Neural crest cell (in vitro differentiated cells): Measurements from ENCODE around the gene TGDS. TPM values are rescaled to one million over a fixed set of nuclear protein-coding genes. Genes with fewer than 3 reads are reported as not detected.

Source experiments
- DNase-seq: peaks from one replicate; pipeline ENCODE4 v3.0.0; 2021; ENCODE audit warnings: low read depth, mixed read lengths, low spot score
- H3K27ac Mint-ChIP-seq: one replicate; pipeline ENCODE4 v1.8.0; 2021; ENCODE audit warnings: mild to moderate bottlenecking, mixed read lengths; ENCODE audit not compliant: unreplicated experiment
- H3K27me3 Mint-ChIP-seq: 2 replicates; pipeline ENCODE4 v1.8.0; 2021; ENCODE audit warnings: low read depth, mild to moderate bottlenecking, mixed read lengths
- H3K36me3 Mint-ChIP-seq: 2 replicates; pipeline ENCODE4 v1.8.0; 2021; ENCODE audit warnings: low read depth, mild to moderate bottlenecking, mixed read lengths
- H3K4me1 Mint-ChIP-seq: 2 replicates; pipeline ENCODE4 v1.8.0; 2021; ENCODE audit warnings: mixed read lengths
- H3K4me3 Mint-ChIP-seq: one replicate; pipeline ENCODE4 v1.8.0; 2021; ENCODE audit warnings: mild to moderate bottlenecking, mixed read lengths
- H3K9me3 Mint-ChIP-seq: 2 replicates; pipeline ENCODE4 v1.8.0; 2021; ENCODE audit warnings: mixed read lengths
- total RNA-seq: library from RNA; stranded (reverse); gene quantifications from 2 replicates; pipeline ENCODE4 v1.2.1, GENCODE V29; 2021
- TF ChIP-seq, protein P1 (sequence below): fragments of 200-600 bp; sonication (generic); conservative IDR thresholded peaks from 2 replicates; pipeline ENCODE4 v1.5.0; 2021; ENCODE audit warnings: antibody characterized with exemption, mild to moderate bottlenecking

TGDS gene
- total RNA-seq, 1 donor from 2014 or later = 10.5 TPM

DNA sequence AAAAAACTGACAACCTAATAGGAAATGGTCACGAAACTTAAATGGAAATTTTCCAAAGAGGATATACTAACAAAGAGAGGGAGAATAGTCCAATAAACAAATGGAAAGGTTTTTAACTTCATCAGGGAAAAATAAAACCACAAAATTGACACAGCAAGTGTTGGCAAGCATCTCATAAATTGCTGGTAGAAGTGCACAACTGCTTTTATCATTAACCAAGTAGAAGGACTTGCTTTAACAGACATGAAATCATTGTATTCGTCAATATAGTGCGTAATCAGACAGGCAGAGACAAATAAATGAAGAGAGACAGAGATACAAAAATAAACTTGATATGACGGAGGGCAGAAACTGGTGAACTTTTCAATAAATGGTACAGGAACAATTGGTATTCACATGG, 7.4 kb downstream of the TGDS start:
- Mint-ChIP-seq H3K27ac (no peak overlapping the region), H3K4me1 (peaks cover 9% of the 10 kb centered on the region), H3K9me3 (peaks cover 2% of the 10 kb centered on the region), H3K27me3 (no peaks in the 10 kb centered on the region), H3K4me3 (no peak overlapping the region), H3K36me3 (peaks cover 31% of the 10 kb centered on the region)
- TF ChIP-seq, protein P1, sequence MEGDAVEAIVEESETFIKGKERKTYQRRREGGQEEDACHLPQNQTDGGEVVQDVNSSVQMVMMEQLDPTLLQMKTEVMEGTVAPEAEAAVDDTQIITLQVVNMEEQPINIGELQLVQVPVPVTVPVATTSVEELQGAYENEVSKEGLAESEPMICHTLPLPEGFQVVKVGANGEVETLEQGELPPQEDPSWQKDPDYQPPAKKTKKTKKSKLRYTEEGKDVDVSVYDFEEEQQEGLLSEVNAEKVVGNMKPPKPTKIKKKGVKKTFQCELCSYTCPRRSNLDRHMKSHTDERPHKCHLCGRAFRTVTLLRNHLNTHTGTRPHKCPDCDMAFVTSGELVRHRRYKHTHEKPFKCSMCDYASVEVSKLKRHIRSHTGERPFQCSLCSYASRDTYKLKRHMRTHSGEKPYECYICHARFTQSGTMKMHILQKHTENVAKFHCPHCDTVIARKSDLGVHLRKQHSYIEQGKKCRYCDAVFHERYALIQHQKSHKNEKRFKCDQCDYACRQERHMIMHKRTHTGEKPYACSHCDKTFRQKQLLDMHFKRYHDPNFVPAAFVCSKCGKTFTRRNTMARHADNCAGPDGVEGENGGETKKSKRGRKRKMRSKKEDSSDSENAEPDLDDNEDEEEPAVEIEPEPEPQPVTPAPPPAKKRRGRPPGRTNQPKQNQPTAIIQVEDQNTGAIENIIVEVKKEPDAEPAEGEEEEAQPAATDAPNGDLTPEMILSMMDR = no peak
- no peak for DNase-seq

DNA sequence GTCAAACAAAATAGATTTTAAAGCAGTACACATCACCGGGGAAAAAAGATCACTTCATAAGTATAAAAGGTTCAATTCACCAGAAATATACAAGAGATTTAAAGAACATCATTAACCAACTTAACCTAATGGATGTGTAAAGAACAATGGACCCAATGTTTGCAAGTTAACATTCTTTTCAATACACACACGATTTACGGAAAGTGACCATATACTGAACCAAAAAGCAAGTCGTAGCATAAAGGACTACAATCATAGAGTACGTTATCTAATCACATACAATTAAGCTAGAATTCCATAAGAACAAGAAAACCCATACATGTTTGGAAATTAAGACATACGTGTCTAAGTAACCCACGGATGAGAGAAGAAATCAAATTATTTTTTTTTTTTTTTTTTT, 9.6 kb downstream of the TGDS start:
- TF ChIP-seq, protein P1 = no peak
- Mint-ChIP-seq H3K9me3 (peaks cover 5% of the 10 kb centered on the region), H3K27me3 (no peaks in the 10 kb centered on the region), H3K4me3 (no peak overlapping the region), H3K27ac (no peak overlapping the region), H3K4me1 (peaks cover 9% of the 10 kb centered on the region), H3K36me3 (peaks cover 39% of the 10 kb centered on the region)
- no peak for DNase-seq

DNA sequence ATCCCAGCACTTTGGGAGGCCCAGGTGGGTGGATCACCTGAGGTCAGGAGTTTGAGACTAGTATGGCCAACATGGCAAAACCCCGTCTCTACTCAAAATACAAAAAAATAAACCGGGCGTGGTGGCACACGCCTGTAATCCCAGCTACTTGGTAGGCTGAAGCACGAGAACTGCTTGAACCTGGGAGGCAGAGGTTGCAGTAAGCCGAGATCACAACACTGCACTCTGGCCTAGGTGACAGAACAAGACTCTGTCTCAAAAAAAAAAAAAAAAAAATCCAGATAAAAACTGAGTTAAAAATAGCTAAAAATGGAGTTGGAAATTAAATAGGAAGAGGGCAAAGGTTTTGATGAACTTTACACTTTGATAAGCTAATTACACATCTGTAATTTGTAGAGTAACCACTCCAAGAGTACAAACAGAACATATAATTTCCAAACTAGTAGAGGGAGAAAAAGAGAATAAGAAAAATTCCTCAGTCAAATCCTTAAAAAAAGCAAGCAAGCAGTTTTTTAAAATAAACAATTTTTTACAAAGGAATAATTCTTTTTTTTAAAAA, 10.3 kb downstream of the TGDS start:
- H3K4me1 Mint-ChIP-seq = peaks cover 9% of the 10 kb centered on the region
- peaks cover 41% of the 10 kb centered on the region for H3K36me3 Mint-ChIP-seq
- TF ChIP-seq, protein P1 = no peak
- no peak for DNase-seq
- H3K4me3 Mint-ChIP-seq = no peak overlapping the region
- H3K27ac Mint-ChIP-seq = no peak overlapping the region
- peaks cover 5% of the 10 kb centered on the region for H3K9me3 Mint-ChIP-seq
- H3K27me3 Mint-ChIP-seq = no peaks in the 10 kb centered on the region

DNA sequence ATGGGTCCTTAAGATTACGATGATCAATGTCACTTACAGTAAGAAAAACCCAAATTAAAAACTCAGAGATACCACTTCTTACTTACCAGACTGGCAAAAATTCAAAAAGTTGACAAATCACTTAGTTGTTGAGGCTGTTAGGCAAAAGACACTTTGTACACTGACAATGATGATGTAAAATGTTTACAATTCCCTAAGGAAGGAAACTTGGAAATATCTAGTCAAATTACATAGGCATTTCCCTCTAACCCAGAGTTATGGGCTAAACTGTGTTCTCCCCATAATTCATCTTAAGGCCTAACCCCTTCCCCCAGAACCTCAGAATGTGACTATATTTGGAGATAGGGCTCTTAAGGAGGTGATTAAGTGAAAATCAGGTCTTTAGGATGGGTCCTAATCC, 12.0 kb downstream of the TGDS start:
- Mint-ChIP-seq H3K36me3 (peaks cover 40% of the 10 kb centered on the region), H3K9me3 (peaks cover 5% of the 10 kb centered on the region), H3K4me1 (peaks cover 9% of the 10 kb centered on the region), H3K27ac (no peak overlapping the region), H3K4me3 (no peak overlapping the region), H3K27me3 (no peaks in the 10 kb centered on the region)
- DNase-seq = no peak
- TF ChIP-seq, protein P1 = no peak

DNA sequence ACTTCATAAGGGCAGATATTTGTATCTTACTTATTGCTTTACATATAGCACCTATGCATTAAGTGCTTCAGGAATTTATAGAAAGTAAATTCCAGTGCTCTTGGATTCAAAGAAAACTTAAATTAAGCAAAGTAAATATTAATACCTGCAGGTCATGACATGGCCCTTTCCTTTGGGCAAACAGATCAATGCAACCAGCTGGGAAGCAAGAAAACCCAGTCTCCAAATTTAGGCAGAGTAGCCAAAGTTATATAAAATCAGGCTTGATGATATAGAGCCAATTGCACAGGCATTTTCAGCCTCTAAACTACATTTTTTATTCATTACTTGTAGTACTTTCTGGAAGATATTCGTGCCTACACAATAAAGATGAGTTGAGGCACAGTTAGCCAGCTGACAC, 16.9 kb downstream of the TGDS start:
- no peak for DNase-seq
- Mint-ChIP-seq H3K27me3 (no peaks in the 10 kb centered on the region), H3K36me3 (peaks cover 25% of the 10 kb centered on the region), H3K4me3 (no peak overlapping the region), H3K27ac (no peak overlapping the region), H3K9me3 (peaks cover 3% of the 10 kb centered on the region), H3K4me1 (no peaks in the 10 kb centered on the region)
- TF ChIP-seq, protein P1 = no peak
